ENCODE measurements around the gene CCDC171.
A peak's percentile ranks its signal among the peaks of the same experiment; 100 is the strongest.

The CCDC171 gene

GRCh38 chr9:15635752-15636151, 82.9 kb downstream of the CCDC171 start:
- no peaks in the 10 kb centered on the region for H3K9me3 ChIP-seq
- TF ChIP-seq CTCF (IDR thresholded peaks at IDR 0.05; ENCODE audit: low read depth, low read length), result no peak
- no peaks in the 10 kb centered on the region for H3K36me3 ChIP-seq
- no peak for DNase-seq
- no peaks in the 10 kb centered on the region for H3K4me1 ChIP-seq
- H3K4me3 ChIP-seq (ENCODE audit: low read depth, low read length), result no peak overlapping the region
- no peaks in the 10 kb centered on the region for H3K27me3 ChIP-seq

- no peak overlapping the region for H3K4me3 ChIP-seq (ENCODE audit: low read depth, low read length)
- H3K36me3 ChIP-seq, result no peaks in the 10 kb centered on the region
- H3K4me1 ChIP-seq, result no peaks in the 10 kb centered on the region
- H3K9me3 ChIP-seq, result no peaks in the 10 kb centered on the region; the same call in 1 of the 2 replicates
- no peaks in the 10 kb centered on the region for H3K27me3 ChIP-seq
- no peak for TF ChIP-seq CTCF (IDR thresholded peaks at IDR 0.05; ENCODE audit: low read depth, low read length)
- DNase-seq, result no peak
These were observed 87.3 kb downstream of the CCDC171 start for GRCh38 chr9:15640121-15640520.

GRCh38 chr9:15641291-15641690, 88.4 kb downstream of the CCDC171 start:
- H3K4me1 ChIP-seq, result no peaks in the 10 kb centered on the region
- H3K9me3 ChIP-seq, result no peaks in the 10 kb centered on the region; the same call in 1 of the 2 replicates
- no peaks in the 10 kb centered on the region for H3K27me3 ChIP-seq
- DNase-seq, result no peak
- no peak overlapping the region for H3K4me3 ChIP-seq (ENCODE audit: low read depth, low read length)
- TF ChIP-seq CTCF (IDR thresholded peaks at IDR 0.05; ENCODE audit: low read depth, low read length), result no peak
- no peaks in the 10 kb centered on the region for H3K36me3 ChIP-seq

GRCh38 chr9:15642369-15642962, 89.6 kb downstream of the CCDC171 start:
- H3K4me3 ChIP-seq (ENCODE audit: low read depth, low read length), result no peak overlapping the region
- no peaks in the 10 kb centered on the region for H3K27me3 ChIP-seq
- no peaks in the 10 kb centered on the region for H3K4me1 ChIP-seq
- no peaks in the 10 kb centered on the region for H3K36me3 ChIP-seq
- peak; percentile 55 for TF ChIP-seq CTCF (IDR thresholded peaks at IDR 0.05; ENCODE audit: low read depth, low read length)
- DNase-seq, result no peak
- no peaks in the 10 kb centered on the region; the same call in 1 of the 2 replicates for H3K9me3 ChIP-seq

GRCh38 chr9:15670246-15670645, 117.4 kb downstream of the CCDC171 start:
- no peak for DNase-seq
- Histone ChIP-seq H3K4me1 (no peaks in the 10 kb centered on the region), H3K36me3 (no peaks in the 10 kb centered on the region), H3K27me3 (no peaks in the 10 kb centered on the region), H3K4me3 (ENCODE audit: low read depth, low read length) (no peak overlapping the region), H3K9me3 (no peaks in the 10 kb centered on the region)
- no peak for TF ChIP-seq CTCF (IDR thresholded peaks at IDR 0.05; ENCODE audit: low read depth, low read length)

GRCh38 chr9:15670894-15671293, 118.1 kb downstream of the CCDC171 start:
- no peak for TF ChIP-seq CTCF (IDR thresholded peaks at IDR 0.05; ENCODE audit: low read depth, low read length)
- Histone ChIP-seq H3K27me3 (no peaks in the 10 kb centered on the region), H3K9me3 (no peaks in the 10 kb centered on the region), H3K4me1 (no peaks in the 10 kb centered on the region), H3K4me3 (ENCODE audit: low read depth, low read length) (no peak overlapping the region), H3K36me3 (no peaks in the 10 kb centered on the region)
- DNase-seq, result no peak

Data from BE2C (cell line).